HepG2 (cell line): ENCODE measurements around the gene CISD2. TPM values are rescaled to one million over a fixed set of nuclear protein-coding genes. Genes with fewer than 3 reads are reported as not detected.

Experiments
- CENPT ChIP-seq: sonication (generic); formaldehyde crosslinking; IDR thresholded peaks from 2 replicates; pipeline ENCODE4 v1.8.0; 2022; ENCODE audit warnings: low read depth, mild to moderate bottlenecking, moderate library complexity, missing genetic modification reagents
- DZIP1 ChIP-seq: sonication (generic); formaldehyde crosslinking; IDR thresholded peaks from 2 replicates; pipeline ENCODE4 v1.5.0; 2020; ENCODE audit warnings: mild to moderate bottlenecking, missing genetic modification reagents
- IRX3 ChIP-seq: sonication (generic); formaldehyde crosslinking; IDR thresholded peaks from 2 replicates; pipeline ENCODE4 v1.8.1; 2023; ENCODE audit warnings: mild to moderate bottlenecking, low read depth, missing genetic modification reagents, borderline replicate concordance
- MEIS1 ChIP-seq: sonication (generic); formaldehyde crosslinking; IDR thresholded peaks from 2 replicates; pipeline ENCODE4 v1.9.0; 2021; ENCODE audit warnings: mild to moderate bottlenecking, missing genetic modification reagents, moderate library complexity, borderline replicate concordance
- PAX8 ChIP-seq: sonication (generic); formaldehyde crosslinking; IDR thresholded peaks from 2 replicates; pipeline ENCODE4 v1.8.0; 2022; ENCODE audit warnings: mild to moderate bottlenecking, missing genetic modification reagents, borderline replicate concordance
- PRPF4 ChIP-seq: fragments of 200-400 bp; formaldehyde crosslinking; IDR thresholded peaks from 2 replicates; pipeline ENCODE4 v1.6.1; 2016; ENCODE audit warnings: low read length, low read depth; ENCODE audit not compliant: poor library complexity, severe bottlenecking
- REXO4 ChIP-seq: sonication (generic); formaldehyde crosslinking; IDR thresholded peaks from 2 replicates; pipeline ENCODE4 v1.8.0; 2022; ENCODE audit warnings: missing genetic modification reagents, mild to moderate bottlenecking, borderline replicate concordance
- RXRB ChIP-seq: IDR thresholded peaks from 2 replicates; pipeline ENCODE4 v1.6.1; 2016; ENCODE audit warnings: borderline replicate concordance, missing genetic modification reagents, missing compliant biosample characterization
- SP5 ChIP-seq: IDR thresholded peaks from 2 replicates; pipeline ENCODE4 v1.6.1; 2016; ENCODE audit warnings: low read depth, borderline replicate concordance
- USF2 ChIP-seq, 2 experiments: sonication (generic) in 1 of 2; formaldehyde crosslinking in 1 of 2; IDR thresholded peaks; 2 replicates each; pipeline versions ENCODE4 v1.5.1 to v1.6.1; 2011 to 2020; ENCODE audit warnings: borderline replicate concordance in 1 of 2, low read depth in 1 of 2, low read length in 1 of 2, mild to moderate bottlenecking in 1 of 2, missing genetic modification reagents in 1 of 2, moderate library complexity in 1 of 2
- ZNF180 ChIP-seq: sonication (generic); formaldehyde crosslinking; IDR thresholded peaks from 2 replicates; pipeline ENCODE4 v1.4.0; 2020; ENCODE audit warnings: low read depth, missing genetic modification reagents, borderline replicate concordance
- ZNF350 ChIP-seq: sonication (generic); formaldehyde crosslinking; IDR thresholded peaks from 2 replicates; pipeline ENCODE4 v1.4.0; 2020; ENCODE audit warnings: mild to moderate bottlenecking, low read depth, missing genetic modification reagents, borderline replicate concordance
- ZNF629 ChIP-seq: sonication (generic); formaldehyde crosslinking; conservative IDR thresholded peaks from 2 replicates; pipeline ENCODE4 v1.5.0; 2020; ENCODE audit warnings: missing genetic modification reagents
- ZNF891 ChIP-seq: sonication (generic); formaldehyde crosslinking; IDR thresholded peaks from 2 replicates; pipeline ENCODE4 v1.5.0; 2020; ENCODE audit warnings: mild to moderate bottlenecking, missing genetic modification reagents
- polyA plus RNA-seq, 8 experiments: library from polyadenylated mRNA; depleted of rRNA in 3 of 8; stranded (reverse) in 7 of 8; unstranded in 1 of 8; fragments of >200 nt; fragmentation: Illumina TruSeq in 4 of 8; extraction: Trizol in 4 of 8; gene quantifications; 2 replicates each; pipeline versions ENCODE4 v1.2.1 to v1.2.3, GENCODE V29; 2011 to 2016; ENCODE audit warnings: low read depth in 4 of 8, missing spikeins in 1 of 8, mixed read lengths in 1 of 8; ENCODE audit not compliant: insufficient read depth in 1 of 8
- total RNA-seq, 5 experiments: library from RNA; depleted of rRNA; stranded (reverse); fragments of >200 nt; fragmentation: Illumina TruSeq; extraction: Trizol; gene quantifications; 2 replicates each; pipeline ENCODE4 v1.2.3, GENCODE V29; 2016; ENCODE audit warnings: low read depth in 1 of 5

The CISD2 gene
- total and polyA plus RNA-seq, 2 of the 13 experiments (the other 11 are each of a cell fraction or from before 2014, with no cell fraction given): 24.5 to 37.7 TPM

- TF ChIP-seq ZNF180 (CRISPR knock-in tag) (no peak), PRPF4 (no peak), RXRB (CRISPR knock-in tag) (no peak), ZNF629 (CRISPR knock-in tag) (no peak), MEIS1 (no peak), CENPT (CRISPR knock-in tag) (no peak), IRX3 (CRISPR knock-in tag) (no peak), ZNF350 (CRISPR knock-in tag) (no peak), ZNF891 (CRISPR knock-in tag) (no peak), DZIP1 (CRISPR knock-in tag) (no peak), SP5 (CRISPR knock-in tag) (no peak), USF2 (IDR thresholded peaks at IDR 0.05; ENCODE audit: low read depth, low read length) (no peak), USF2 (CRISPR knock-in tag; IDR thresholded peaks at IDR 0.05; ENCODE audit: borderline replicate concordance) (no peak), PAX8 (no peak), REXO4 (CRISPR knock-in tag) (no peak)
- TF ChIP-seq, all 625 proteins: peak for 0
Observed at GRCh38 chr4:102881343-102881742, 12.6 kb downstream of the CISD2 start (continued).
